GM13976 (cell line): Measurements from ENCODE around the gene PCED1B.
"Not testable (repeated sequence)": the region's sequence is repeated elsewhere in the genome, so short reads cannot be mapped to it uniquely, and the experiment has no call there.

Source experiments
- DNase-seq: peaks from one replicate; pipeline ENCODE4 v3.0.0; 2012; ENCODE audit warnings: low spot score
- CTCF ChIP-seq: IDR thresholded peaks from 2 replicates; pipeline ENCODE4 v1.5.1; 2012; ENCODE audit warnings: borderline replicate concordance, mild to moderate bottlenecking; ENCODE audit not compliant: insufficient read depth; ENCODE audit errors: extremely low read depth, missing control alignments, control extremely low read depth
- in situ Hi-C: fragments of 300-500 bp; cut with MboI; formaldehyde crosslinking; loops from one replicate; pipeline ENCODE4 v1.12.0; 2022; ENCODE audit warnings: low sequenced_read_pairs, mixed read lengths, inconsistent platforms; ENCODE audit not compliant: unreplicated experiment

PCED1B gene

GRCh38 chr12:47110718-47111391 is 31.4 kb downstream of the PCED1B start:
- no peak for TF ChIP-seq CTCF
- in situ Hi-C loops = no loop called here
- DNase-seq = no peak

DNA sequence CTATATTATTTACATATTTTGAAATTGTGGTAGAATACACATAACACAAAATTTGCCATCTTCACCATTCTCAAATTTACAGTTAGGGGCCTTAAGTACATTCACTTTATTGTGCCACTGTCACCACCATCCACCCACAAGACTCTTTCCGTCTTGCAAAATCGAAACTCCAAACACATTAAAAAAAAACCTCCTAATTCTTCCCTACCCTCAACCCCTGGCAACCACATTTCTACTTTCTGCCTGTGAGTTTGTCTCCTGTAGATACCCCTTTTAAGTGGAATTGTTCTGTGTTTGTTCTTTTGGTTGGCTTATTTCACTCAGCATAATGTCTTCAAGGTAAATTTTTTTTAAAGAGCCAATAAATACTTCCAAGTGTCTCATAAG is 32.0 kb downstream of the PCED1B start:
- no peak for DNase-seq
- in situ Hi-C loops = no loop called here

GRCh38 chr12:47111854-47112253 is 32.4 kb downstream of the PCED1B start:
- DNase-seq = no peak
- TF ChIP-seq CTCF = no peak
- in situ Hi-C loops = no loop called here

More for the DNA sequence above, 32.0 kb downstream of the PCED1B start:
- TF ChIP-seq CTCF = no peak

DNA sequence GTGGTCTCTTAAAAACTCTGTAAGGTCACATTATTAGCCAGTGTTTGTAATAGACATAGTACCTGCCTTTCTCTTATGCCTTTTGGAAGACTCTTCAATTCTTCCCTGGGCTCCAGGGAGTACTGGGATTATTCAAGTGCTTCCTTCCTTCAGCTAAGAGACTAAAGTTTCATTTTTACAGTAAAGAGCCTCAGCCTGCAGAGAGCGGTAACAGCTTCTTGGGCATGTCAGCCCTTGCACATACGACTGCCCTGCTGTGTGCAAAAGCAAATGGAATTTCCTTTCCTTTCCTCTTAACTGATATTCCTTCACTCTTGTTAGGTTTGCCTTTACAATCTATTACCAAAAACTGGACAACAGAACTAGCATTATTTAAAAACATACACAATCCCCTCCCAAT is 33.3 kb downstream of the PCED1B start:
- no peak for DNase-seq
- TF ChIP-seq CTCF = no peak
- in situ Hi-C loops = no loop called here

- no peak for TF ChIP-seq CTCF
- no peak for DNase-seq
- in situ Hi-C loops = no loop called here
These were observed 35.1 kb downstream of the PCED1B start for GRCh38 chr12:47114481-47114892.

DNA sequence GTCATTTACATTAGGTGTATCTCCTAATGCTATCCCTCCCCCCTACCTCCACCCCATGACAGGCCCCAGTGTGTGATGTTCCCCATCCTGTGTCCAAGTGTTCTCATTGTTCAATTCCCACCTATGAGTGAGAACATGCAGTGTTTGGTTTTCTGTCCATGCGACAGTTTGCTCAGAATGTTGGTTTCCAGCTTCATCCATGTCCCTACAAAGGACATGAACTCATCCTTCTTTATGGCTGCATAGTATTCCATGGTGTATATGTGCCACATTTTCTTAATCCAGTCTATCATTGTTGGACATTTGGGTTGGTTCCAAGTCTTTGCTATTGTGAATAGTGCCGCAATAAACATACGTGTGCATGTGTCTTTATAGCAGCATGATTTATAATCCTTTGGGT is 37.9 kb downstream of the PCED1B start:
- in situ Hi-C loops, DNase-seq: not testable (repeated sequence)

DNA sequence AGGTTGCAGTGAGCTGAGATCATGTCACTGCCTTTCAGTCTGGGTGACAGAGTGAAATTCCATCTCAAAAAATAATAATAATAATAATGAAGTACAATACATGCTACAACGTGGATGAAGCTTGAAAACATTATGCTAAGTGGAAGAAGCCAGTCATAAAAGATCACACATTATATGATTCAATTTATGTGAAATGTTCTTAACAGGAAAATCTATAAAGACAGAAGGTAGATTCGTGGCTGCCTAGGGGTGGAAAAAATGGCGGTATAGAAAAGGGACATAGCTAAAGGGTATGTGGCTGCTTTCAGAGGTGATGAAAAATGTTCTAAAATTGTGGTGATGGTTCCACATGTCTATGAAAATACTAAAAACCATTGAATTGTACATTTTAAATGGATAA is 41.3 kb downstream of the PCED1B start:
- in situ Hi-C loops = no loop called here
- no peak for DNase-seq
- TF ChIP-seq CTCF = no peak
